HepG2 (cell line): ENCODE results near the gene TBX6. TPM values are rescaled to one million over a fixed set of nuclear protein-coding genes. Genes with fewer than 3 reads are reported as not detected.

Experiments
- CBX1 ChIP-seq: IDR thresholded peaks from one replicate; pipeline ENCODE4 v1.6.1; 2016; ENCODE audit warnings: antibody characterized with exemption, low read depth
- HNRNPL ChIP-seq: fragments of 200-400 bp; formaldehyde crosslinking; IDR thresholded peaks from 2 replicates; pipeline ENCODE4 v1.6.1; 2017; ENCODE audit warnings: mild to moderate bottlenecking, low read depth, low read length
- KDM1A ChIP-seq: IDR thresholded peaks from 2 replicates; pipeline ENCODE4 v1.6.1; 2016; ENCODE audit warnings: missing compliant biosample characterization
- KDM2A ChIP-seq: sonication (generic); formaldehyde crosslinking; IDR thresholded peaks from 2 replicates; pipeline ENCODE4 v1.4.0; 2020; ENCODE audit warnings: low read depth, missing genetic modification reagents, borderline replicate concordance
- NCOA2 ChIP-seq: sonication (generic); formaldehyde crosslinking; IDR thresholded peaks from 2 replicates; pipeline ENCODE4 v1.8.0; 2022; ENCODE audit warnings: inconsistent platforms
- NFE2L1 ChIP-seq: sonication (generic); formaldehyde crosslinking; IDR thresholded peaks from 2 replicates; pipeline ENCODE4 v1.4.0; 2020; ENCODE audit warnings: missing genetic modification reagents, mild to moderate bottlenecking, borderline replicate concordance
- POLR2G ChIP-seq: fragments of 200-400 bp; formaldehyde crosslinking; IDR thresholded peaks from 2 replicates; pipeline ENCODE4 v1.6.1; 2018; ENCODE audit warnings: mild to moderate bottlenecking, low read depth, low read length, moderate library complexity
- RFX5 ChIP-seq: IDR thresholded peaks from 2 replicates; pipeline ENCODE4 v1.6.1; 2011; ENCODE audit warnings: low read depth, low read length, improper control_type of control experiment
- SALL1 ChIP-seq: sonication (generic); formaldehyde crosslinking; IDR thresholded peaks from 2 replicates; pipeline ENCODE4 v1.8.0; 2022; ENCODE audit warnings: mild to moderate bottlenecking, missing genetic modification reagents
- SAP130 ChIP-seq: IDR thresholded peaks from 2 replicates; pipeline ENCODE4 v1.6.1; 2016; ENCODE audit warnings: low read depth
- TMF1 ChIP-seq: sonication (generic); formaldehyde crosslinking; IDR thresholded peaks from 2 replicates; pipeline ENCODE4 v1.8.1; 2022; ENCODE audit warnings: low read depth, missing genetic modification reagents
- ZBTB3 ChIP-seq: sonication (generic); formaldehyde crosslinking; IDR thresholded peaks from 2 replicates; pipeline ENCODE4 v1.4.0; 2020; ENCODE audit warnings: low read depth, mild to moderate bottlenecking, moderate library complexity, missing genetic modification reagents, borderline replicate concordance
- ZBTB38 ChIP-seq: sonication (generic); formaldehyde crosslinking; IDR thresholded peaks from 2 replicates; pipeline ENCODE4 v1.5.1; 2020; ENCODE audit warnings: mild to moderate bottlenecking, missing genetic modification reagents
- ZEB1 ChIP-seq: IDR thresholded peaks from 2 replicates; pipeline ENCODE4 v1.6.1; 2012; ENCODE audit warnings: mild to moderate bottlenecking, low read depth, inconsistent platforms; ENCODE audit not compliant: insufficient replicate concordance
- ZNF235 ChIP-seq: sonication (generic); formaldehyde crosslinking; IDR thresholded peaks from 2 replicates; pipeline ENCODE4 v1.8.1; 2023; ENCODE audit warnings: mild to moderate bottlenecking, missing genetic modification reagents, borderline replicate concordance
- ZNF75D ChIP-seq: sonication (generic); formaldehyde crosslinking; IDR thresholded peaks from 2 replicates; pipeline ENCODE4 v1.8.1; 2023; ENCODE audit warnings: missing genetic modification reagents, mild to moderate bottlenecking, borderline replicate concordance
- ZNF781 ChIP-seq: sonication (generic); formaldehyde crosslinking; IDR thresholded peaks from 2 replicates; pipeline ENCODE4 v1.5.1; 2020; ENCODE audit warnings: borderline replicate concordance, mild to moderate bottlenecking, missing genetic modification reagents; ENCODE audit errors: not compliant biosample characterization
- ZSCAN25 ChIP-seq: sonication (generic); formaldehyde crosslinking; IDR thresholded peaks from 2 replicates; pipeline ENCODE4 v1.8.0; 2022; ENCODE audit warnings: mild to moderate bottlenecking, missing genetic modification reagents
- polyA plus RNA-seq, 8 experiments: library from polyadenylated mRNA; depleted of rRNA in 3 of 8; stranded (reverse) in 7 of 8; unstranded in 1 of 8; fragments of >200 nt; fragmentation: Illumina TruSeq in 4 of 8; extraction: Trizol in 4 of 8; gene quantifications; 2 replicates each; pipeline versions ENCODE4 v1.2.1 to v1.2.3, GENCODE V29; 2011 to 2016; ENCODE audit warnings: low read depth in 4 of 8, missing spikeins in 1 of 8, mixed read lengths in 1 of 8; ENCODE audit not compliant: insufficient read depth in 1 of 8
- total RNA-seq, 5 experiments: library from RNA; depleted of rRNA; stranded (reverse); fragments of >200 nt; fragmentation: Illumina TruSeq; extraction: Trizol; gene quantifications; 2 replicates each; pipeline ENCODE4 v1.2.3, GENCODE V29; 2016; ENCODE audit warnings: low read depth in 1 of 5
- TF ChIP-seq, protein P1 (sequence below): sonication (generic); formaldehyde crosslinking; IDR thresholded peaks from 2 replicates; pipeline ENCODE4 v1.4.0; 2020; ENCODE audit warnings: missing genetic modification reagents
- TF ChIP-seq, protein P2 (sequence below): sonication (generic); formaldehyde crosslinking; IDR thresholded peaks from 2 replicates; pipeline ENCODE4 v1.4.0; 2020; ENCODE audit warnings: mild to moderate bottlenecking, missing genetic modification reagents
- TF ChIP-seq, protein P3 (sequence below), 2 experiments: IDR thresholded peaks; 2 replicates each; pipeline ENCODE4 v1.6.1; 2011 to 2012; ENCODE audit warnings: low read length in 2 of 2, borderline replicate concordance in 1 of 2, low read depth in 1 of 2, mild to moderate bottlenecking in 1 of 2, moderate library complexity in 1 of 2
- TF ChIP-seq, protein P4 (sequence below): sonication (generic); formaldehyde crosslinking; IDR thresholded peaks from 2 replicates; pipeline ENCODE4 v1.5.1; 2020; ENCODE audit warnings: missing genetic modification reagents, mild to moderate bottlenecking, borderline replicate concordance

Gene TBX6
- total and polyA plus RNA-seq, 2 of the 13 experiments (the other 11 are each of a cell fraction or from before 2014, with no cell fraction given): 0.24 to 0.42 TPM

DNA sequence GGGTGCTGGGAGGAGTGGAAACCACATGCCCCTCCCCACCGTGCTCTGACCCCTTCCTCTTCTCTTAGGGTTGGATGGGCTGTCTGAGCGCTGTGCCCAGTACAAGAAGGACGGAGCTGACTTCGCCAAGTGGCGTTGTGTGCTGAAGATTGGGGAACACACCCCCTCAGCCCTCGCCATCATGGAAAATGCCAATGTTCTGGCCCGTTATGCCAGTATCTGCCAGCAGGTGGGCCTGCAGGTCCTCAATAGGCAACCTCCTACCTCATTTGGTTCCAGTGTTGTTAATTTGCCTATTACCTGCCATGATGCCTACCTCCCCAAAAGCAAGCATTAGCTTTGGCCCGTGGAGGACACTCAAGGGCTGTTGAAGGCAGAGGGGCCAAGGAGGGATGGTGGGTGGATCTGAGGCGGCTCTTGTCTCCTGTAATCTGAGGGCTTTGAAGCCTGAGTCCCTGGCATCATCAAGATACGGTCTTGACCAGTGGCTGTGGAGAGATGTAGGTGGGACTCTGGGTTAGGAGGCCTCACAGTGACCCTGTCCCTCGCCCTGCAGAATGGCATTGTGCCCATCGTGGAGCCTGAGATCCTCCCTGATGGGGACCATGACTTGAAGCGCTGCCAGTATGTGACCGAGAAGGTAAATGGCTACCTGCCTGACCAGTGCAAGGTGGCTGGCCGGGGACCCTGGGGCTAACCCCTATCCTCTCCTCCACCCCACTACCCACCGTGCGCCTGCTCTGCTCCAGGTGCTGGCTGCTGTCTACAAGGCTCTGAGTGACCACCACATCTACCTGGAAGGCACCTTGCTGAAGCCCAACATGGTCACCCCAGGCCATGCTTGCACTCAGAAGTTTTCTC lies 22.7 kb downstream of the TBX6 start (continued):
- TF ChIP-seq SALL1 (CRISPR knock-in tag) (peak; percentile 41), RFX5 (no peak), CBX1 (no peak), ZEB1 (no peak), KDM2A (CRISPR knock-in tag) (peak; percentile 32; the same call in 1 of the 2 replicates), NCOA2 (CRISPR knock-in tag) (no peak), ZBTB3 (no peak), ZSCAN25 (CRISPR knock-in tag) (0 out of 2 replicates have a peak, but pooled peaks have one; percentile 34), ZNF235 (0 out of 2 replicates have a peak, but pooled peaks have one; percentile 14), NFE2L1 (no peak), ZBTB38 (CRISPR knock-in tag) (peak; percentile 37; the same call in 1 of the 2 replicates), SAP130 (CRISPR knock-in tag) (peak; percentile 43), POLR2G (0 out of 2 replicates have a peak, but pooled peaks have one; percentile 35), ZNF75D (CRISPR knock-in tag) (0 out of 2 replicates have a peak, but pooled peaks have one; percentile 63), KDM1A (CRISPR knock-in tag) (no peak), TMF1 (CRISPR knock-in tag) (no peak), HNRNPL (0 out of 2 replicates have a peak, but pooled peaks have one; percentile 28), ZNF781 (CRISPR knock-in tag) (no peak)
- TF ChIP-seq, protein P1, sequence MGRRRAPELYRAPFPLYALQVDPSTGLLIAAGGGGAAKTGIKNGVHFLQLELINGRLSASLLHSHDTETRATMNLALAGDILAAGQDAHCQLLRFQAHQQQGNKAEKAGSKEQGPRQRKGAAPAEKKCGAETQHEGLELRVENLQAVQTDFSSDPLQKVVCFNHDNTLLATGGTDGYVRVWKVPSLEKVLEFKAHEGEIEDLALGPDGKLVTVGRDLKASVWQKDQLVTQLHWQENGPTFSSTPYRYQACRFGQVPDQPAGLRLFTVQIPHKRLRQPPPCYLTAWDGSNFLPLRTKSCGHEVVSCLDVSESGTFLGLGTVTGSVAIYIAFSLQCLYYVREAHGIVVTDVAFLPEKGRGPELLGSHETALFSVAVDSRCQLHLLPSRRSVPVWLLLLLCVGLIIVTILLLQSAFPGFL (CRISPR knock-in tag): no peak
- TF ChIP-seq, protein P2, sequence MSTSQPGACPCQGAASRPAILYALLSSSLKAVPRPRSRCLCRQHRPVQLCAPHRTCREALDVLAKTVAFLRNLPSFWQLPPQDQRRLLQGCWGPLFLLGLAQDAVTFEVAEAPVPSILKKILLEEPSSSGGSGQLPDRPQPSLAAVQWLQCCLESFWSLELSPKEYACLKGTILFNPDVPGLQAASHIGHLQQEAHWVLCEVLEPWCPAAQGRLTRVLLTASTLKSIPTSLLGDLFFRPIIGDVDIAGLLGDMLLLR (CRISPR knock-in tag): no peak
- TF ChIP-seq, protein P3, sequence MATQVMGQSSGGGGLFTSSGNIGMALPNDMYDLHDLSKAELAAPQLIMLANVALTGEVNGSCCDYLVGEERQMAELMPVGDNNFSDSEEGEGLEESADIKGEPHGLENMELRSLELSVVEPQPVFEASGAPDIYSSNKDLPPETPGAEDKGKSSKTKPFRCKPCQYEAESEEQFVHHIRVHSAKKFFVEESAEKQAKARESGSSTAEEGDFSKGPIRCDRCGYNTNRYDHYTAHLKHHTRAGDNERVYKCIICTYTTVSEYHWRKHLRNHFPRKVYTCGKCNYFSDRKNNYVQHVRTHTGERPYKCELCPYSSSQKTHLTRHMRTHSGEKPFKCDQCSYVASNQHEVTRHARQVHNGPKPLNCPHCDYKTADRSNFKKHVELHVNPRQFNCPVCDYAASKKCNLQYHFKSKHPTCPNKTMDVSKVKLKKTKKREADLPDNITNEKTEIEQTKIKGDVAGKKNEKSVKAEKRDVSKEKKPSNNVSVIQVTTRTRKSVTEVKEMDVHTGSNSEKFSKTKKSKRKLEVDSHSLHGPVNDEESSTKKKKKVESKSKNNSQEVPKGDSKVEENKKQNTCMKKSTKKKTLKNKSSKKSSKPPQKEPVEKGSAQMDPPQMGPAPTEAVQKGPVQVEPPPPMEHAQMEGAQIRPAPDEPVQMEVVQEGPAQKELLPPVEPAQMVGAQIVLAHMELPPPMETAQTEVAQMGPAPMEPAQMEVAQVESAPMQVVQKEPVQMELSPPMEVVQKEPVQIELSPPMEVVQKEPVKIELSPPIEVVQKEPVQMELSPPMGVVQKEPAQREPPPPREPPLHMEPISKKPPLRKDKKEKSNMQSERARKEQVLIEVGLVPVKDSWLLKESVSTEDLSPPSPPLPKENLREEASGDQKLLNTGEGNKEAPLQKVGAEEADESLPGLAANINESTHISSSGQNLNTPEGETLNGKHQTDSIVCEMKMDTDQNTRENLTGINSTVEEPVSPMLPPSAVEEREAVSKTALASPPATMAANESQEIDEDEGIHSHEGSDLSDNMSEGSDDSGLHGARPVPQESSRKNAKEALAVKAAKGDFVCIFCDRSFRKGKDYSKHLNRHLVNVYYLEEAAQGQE (IDR thresholded peaks at IDR 0.05; ENCODE audit: borderline replicate concordance in 1 of 2, low read depth in 1 of 2, low read length in 2 of 2): no peak
- TF ChIP-seq, protein P4, sequence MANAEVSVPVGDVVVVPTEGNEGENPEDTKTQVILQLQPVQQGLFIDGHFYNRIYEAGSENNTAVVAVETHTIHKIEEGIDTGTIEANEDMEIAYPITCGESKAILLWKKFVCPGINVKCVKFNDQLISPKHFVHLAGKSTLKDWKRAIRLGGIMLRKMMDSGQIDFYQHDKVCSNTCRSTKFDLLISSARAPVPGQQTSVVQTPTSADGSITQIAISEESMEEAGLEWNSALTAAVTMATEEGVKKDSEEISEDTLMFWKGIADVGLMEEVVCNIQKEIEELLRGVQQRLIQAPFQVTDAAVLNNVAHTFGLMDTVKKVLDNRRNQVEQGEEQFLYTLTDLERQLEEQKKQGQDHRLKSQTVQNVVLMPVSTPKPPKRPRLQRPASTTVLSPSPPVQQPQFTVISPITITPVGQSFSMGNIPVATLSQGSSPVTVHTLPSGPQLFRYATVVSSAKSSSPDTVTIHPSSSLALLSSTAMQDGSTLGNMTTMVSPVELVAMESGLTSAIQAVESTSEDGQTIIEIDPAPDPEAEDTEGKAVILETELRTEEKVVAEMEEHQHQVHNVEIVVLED: no peak; the same call in 1 of the 2 replicates
